ENCODE data around the gene HS2ST1. TPM values are rescaled to one million over a fixed set of nuclear protein-coding genes. Genes with fewer than 3 reads are reported as not detected.

HS2ST1 gene
- total and polyA plus RNA-seq, 12 donors, result 2.4 to 21.4 (median 13.6) TPM

GRCh38 chr1:86868477-86868876 lies 46.0 kb upstream of the HS2ST1 start:
- intact Hi-C loops (cut with DNase I), result no loop called here
- H3K27ac ChIP-seq, result no peak overlapping the region
- no peaks in the 10 kb centered on the region for H3K9me3 ChIP-seq
- ATAC-seq, result peak in 1 of 8 donors; percentile 33
- 95 to 100% methylated on average over 1 of the region's 1 CpG for WGBS, 2 donors
- peaks cover 0 to 9% (median 0%) of the 10 kb centered on the region in 9 donors for H3K4me1 ChIP-seq
- H3K4me3 ChIP-seq, result no peak overlapping the region
- H3K36me3 ChIP-seq, result peaks cover 0 to 20% (median 0%) of the 10 kb centered on the region in 9 donors
- no peaks in the 10 kb centered on the region for H3K27me3 ChIP-seq
- no peak for DNase-seq
- TF ChIP-seq CTCF (IDR thresholded peaks at IDR 0.05), result no peak

GRCh38 chr1:86871001-86871400 lies 43.4 kb upstream of the HS2ST1 start:
- no peaks in the 10 kb centered on the region for H3K9me3 ChIP-seq
- H3K4me3 ChIP-seq, result no peak overlapping the region
- H3K4me1 ChIP-seq, result peaks cover 0 to 9% (median 0%) of the 10 kb centered on the region in 9 donors
- no peak overlapping the region for H3K27ac ChIP-seq
- ATAC-seq (no peak), DNase-seq (no peak)
- 91 to 92% methylated on average over 3 of the region's 3 CpGs for WGBS, 2 donors
- H3K36me3 ChIP-seq, result peaks cover 0 to 29% (median 0%) of the 10 kb centered on the region in 9 donors
- TF ChIP-seq CTCF (IDR thresholded peaks at IDR 0.05), result no peak
- intact Hi-C loops (cut with DNase I), result no loop called here
- no peaks in the 10 kb centered on the region for H3K27me3 ChIP-seq

DNA sequence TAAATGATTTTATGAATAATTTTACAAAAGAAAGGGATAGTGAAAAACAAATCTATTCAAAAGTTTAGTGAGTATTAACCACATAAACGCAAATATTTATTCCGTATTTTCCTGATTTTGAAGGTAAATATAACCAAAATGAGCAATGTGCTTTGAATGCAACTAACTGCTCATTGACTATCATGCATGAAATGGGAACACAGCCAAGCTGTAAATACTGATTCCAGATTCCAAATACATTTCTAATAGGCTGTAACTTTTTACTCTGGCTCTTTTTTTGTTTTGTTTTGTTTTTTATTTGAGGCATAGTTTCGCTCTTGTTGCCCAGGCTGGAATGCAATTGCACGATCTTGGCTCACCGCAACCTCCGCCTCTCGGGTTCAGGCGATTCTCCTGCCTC lies 42.3 kb upstream of the HS2ST1 start:
- peaks cover 0 to 39% (median 0%) of the 10 kb centered on the region in 9 donors for H3K36me3 ChIP-seq
- intact Hi-C loops (cut with DNase I), result no loop called here
- no peak for ATAC-seq

DNA sequence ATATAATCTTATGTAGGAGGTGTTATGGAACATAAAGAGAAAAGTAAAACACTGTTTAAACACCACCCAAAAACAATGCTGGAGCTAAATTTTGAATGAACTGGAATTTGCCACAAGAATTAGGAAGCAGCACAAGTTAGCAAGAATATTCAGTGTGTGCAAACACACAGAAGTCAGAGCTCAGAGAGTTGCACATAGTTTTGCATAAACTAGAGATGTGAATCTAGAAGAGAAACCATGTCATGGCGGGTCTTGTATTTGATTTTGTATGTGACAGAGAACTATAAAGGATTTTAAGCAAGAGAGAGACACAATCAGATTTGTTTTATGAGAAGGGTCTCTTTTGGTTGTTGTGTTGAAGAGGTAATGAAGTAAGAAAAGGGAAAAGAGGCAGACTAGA lies 38.7 kb upstream of the HS2ST1 start:
- no peak for DNase-seq
- intact Hi-C loops (cut with DNase I), result no loop called here
- no peak overlapping the region for H3K27ac ChIP-seq
- H3K4me1 ChIP-seq, result no peaks in the 10 kb centered on the region
- H3K9me3 ChIP-seq, result no peaks in the 10 kb centered on the region
- TF ChIP-seq CTCF (IDR thresholded peaks at IDR 0.05), result no peak
- no peak overlapping the region for H3K4me3 ChIP-seq
- no peaks in the 10 kb centered on the region for H3K27me3 ChIP-seq
- H3K36me3 ChIP-seq, result peaks cover 0 to 74% (median 12%) of the 10 kb centered on the region in 9 donors
- no peak for ATAC-seq
- WGBS, 2 donors, result 97 to 100% methylated on average over 1 of the region's 1 CpG

More for the DNA sequence above, 42.3 kb upstream of the HS2ST1 start:
- no peak overlapping the region for H3K27ac ChIP-seq
- no peaks in the 10 kb centered on the region for H3K9me3 ChIP-seq
- H3K4me3 ChIP-seq, result no peak overlapping the region
- WGBS, 2 donors, result 94 to 96% methylated on average over 8 of the region's 8 CpGs
- H3K27me3 ChIP-seq, result no peaks in the 10 kb centered on the region
- DNase-seq, result no peak
- no peak for TF ChIP-seq CTCF (IDR thresholded peaks at IDR 0.05)
- H3K4me1 ChIP-seq, result peaks cover 0 to 9% (median 0%) of the 10 kb centered on the region in 9 donors

All from heart right ventricle (tissue), 16 donors.